NCI-H524 treated with DMSO at 0.1 percent for 48 hours (cell line): Measurements from ENCODE around the gene ERBB2.
"Not testable (repeated sequence)": the region's sequence is repeated elsewhere in the genome, so short reads cannot be mapped to it uniquely, and the experiment has no call there.

Experiments used
- DNase-seq: peaks from one replicate; lab custom pipeline; 2025; lab: John Stamatoyannopoulos, UW

The ERBB2 gene

GRCh38 chr17:39763051-39763820 lies 63.4 kb downstream of the ERBB2 start:
- no peak for DNase-seq

- not testable (repeated sequence) for DNase-seq
These were observed 64.3 kb downstream of the ERBB2 start for GRCh38 chr17:39764171-39764570.

GRCh38 chr17:39765175-39765574 lies 65.3 kb downstream of the ERBB2 start:
- DNase-seq = no peak

- no peak for DNase-seq
These were observed 65.9 kb downstream of the ERBB2 start for GRCh38 chr17:39765766-39766165.

GRCh38 chr17:39767147-39767546 lies 67.3 kb downstream of the ERBB2 start:
- no peak for DNase-seq

- no peak for DNase-seq
These were observed 70.2 kb downstream of the ERBB2 start for GRCh38 chr17:39769974-39770587.

GRCh38 chr17:39772415-39772814 lies 72.6 kb downstream of the ERBB2 start:
- DNase-seq = no peak

- no peak for DNase-seq
These were observed 73.4 kb downstream of the ERBB2 start for GRCh38 chr17:39772987-39773934.

- no peak for DNase-seq
These were observed 74.2 kb downstream of the ERBB2 start for GRCh38 chr17:39774047-39774446.

GRCh38 chr17:39775031-39775430 lies 75.2 kb downstream of the ERBB2 start:
- no peak for DNase-seq

- DNase-seq = no peak
These were observed 76.4 kb downstream of the ERBB2 start for GRCh38 chr17:39776252-39776651.

- DNase-seq = no peak
These were observed 77.9 kb downstream of the ERBB2 start for GRCh38 chr17:39777534-39778365.
